CD14-positive monocyte (primary cell): Measurements from ENCODE around the gene IFNA10. TPM values are rescaled to one million over a fixed set of nuclear protein-coding genes. Genes with fewer than 3 reads are reported as not detected.
"Not testable (repeated sequence)": the region's sequence is repeated elsewhere in the genome, so short reads cannot be mapped to it uniquely, and the experiment has no call there.

ENCODE experiments used
- DNase-seq, 3 donors: peaks; one replicate each; pipeline ENCODE4 v3.0.0-alpha.2; 2011 to 2022
- H2AFZ ChIP-seq: 2 replicates; pipeline ENCODE4 v1.6.0; 2012; ENCODE audit warnings: mild to moderate bottlenecking, low read depth, low read length, inconsistent platforms; ENCODE audit not compliant: insufficient read depth, poor library complexity, severe bottlenecking
- H3K27ac ChIP-seq, 2 donors: 1 replicate in 1 of 2; 2 replicates in 1 of 2; pipeline ENCODE4 v1.5.1; 2012 to 2013; ENCODE audit warnings: low read length in 2 of 2, control low read depth in 1 of 2, inconsistent platforms in 1 of 2, low read depth in 1 of 2, mild to moderate bottlenecking in 1 of 2
- H3K27me3 ChIP-seq, 2 donors: one replicate each; pipeline versions ENCODE4 v1.6.0 to v1.6.1; 2011 to 2013; ENCODE audit warnings: low read length in 2 of 2; ENCODE audit not compliant: control insufficient read depth in 2 of 2, insufficient read depth in 2 of 2
- H3K36me3 ChIP-seq, 2 donors: replicated peaks in 1 of 2; 1 replicate in 1 of 2; 2 replicates in 1 of 2; pipeline versions ENCODE4 v1.5.1 to v1.6.1; 2012 to 2013; ENCODE audit warnings: low read length in 2 of 2, control low read depth in 1 of 2, inconsistent platforms in 1 of 2, mild to moderate bottlenecking in 1 of 2; ENCODE audit not compliant: insufficient read depth in 2 of 2, control insufficient read depth in 1 of 2
- H3K4me1 ChIP-seq, 2 donors: 1 replicate in 1 of 2; 2 replicates in 1 of 2; pipeline versions ENCODE4 v1.5.1 to v1.6.1; 2012 to 2013; ENCODE audit warnings: low read length in 2 of 2, control low read depth in 1 of 2, inconsistent platforms in 1 of 2, mild to moderate bottlenecking in 1 of 2, moderate library complexity in 1 of 2; ENCODE audit not compliant: insufficient read depth in 2 of 2, control insufficient read depth in 1 of 2
- H3K4me2 ChIP-seq: replicated peaks from 2 replicates; pipeline ENCODE3; 2012; ENCODE audit warnings: low read length, moderate library complexity, mild to moderate bottlenecking; ENCODE audit not compliant: poor library complexity, severe bottlenecking; ENCODE audit errors: extremely low read depth
- H3K4me3 ChIP-seq, 3 experiments: fragments of 200-600 bp in 1 of 3; sonication (generic) in 1 of 3; replicated peaks in 1 of 3; 1 replicate in 2 of 3; 2 replicates in 1 of 3; pipeline ENCODE4 v1.5.1; 2011 to 2013; ENCODE audit warnings: low read length in 3 of 3, mild to moderate bottlenecking in 3 of 3, control low read depth in 2 of 3, low read depth in 2 of 3, inconsistent platforms in 1 of 3, moderate library complexity in 1 of 3
- H3K79me2 ChIP-seq: 2 replicates; pipeline ENCODE4 v1.6.0; 2012; ENCODE audit warnings: mild to moderate bottlenecking, control low read depth, inconsistent platforms, low read length, moderate library complexity; ENCODE audit not compliant: insufficient read depth
- H3K9ac ChIP-seq: 2 replicates; pipeline ENCODE4 v1.6.0; 2017; ENCODE audit warnings: low read length, mild to moderate bottlenecking; ENCODE audit not compliant: insufficient read depth, poor library complexity, severe bottlenecking
- H3K9me3 ChIP-seq, 2 donors: replicated peaks in 1 of 2; 1 replicate in 1 of 2; 2 replicates in 1 of 2; pipeline versions ENCODE4 v1.5.1 to v1.6.1; 2012 to 2013; ENCODE audit warnings: low read length in 2 of 2, control low read depth in 1 of 2; ENCODE audit not compliant: control insufficient read depth in 1 of 2, insufficient read depth in 1 of 2
- H4K20me1 ChIP-seq: 2 replicates; pipeline ENCODE4 v1.6.0; 2012; ENCODE audit warnings: mild to moderate bottlenecking, low read length, control low read depth, moderate library complexity; ENCODE audit not compliant: insufficient read depth
- H3K27ac Mint-ChIP-seq, 7 donors: one replicate each; pipeline ENCODE4 v1.8.0; 2020; ENCODE audit warnings: mild to moderate bottlenecking in 7 of 7, mixed read lengths in 7 of 7, moderate library complexity in 6 of 7, inconsistent platforms in 2 of 7
- H3K27me3 Mint-ChIP-seq, 3 donors: one replicate each; pipeline ENCODE4 v1.8.0; 2021 to 2022; ENCODE audit warnings: low read depth in 3 of 3, mild to moderate bottlenecking in 3 of 3, mixed read lengths in 3 of 3, moderate library complexity in 3 of 3, inconsistent platforms in 1 of 3
- H3K36me3 Mint-ChIP-seq, 2 donors: one replicate each; pipeline ENCODE4 v1.8.0; 2020; ENCODE audit warnings: mixed read lengths in 2 of 2, inconsistent platforms in 1 of 2, mild to moderate bottlenecking in 1 of 2
- H3K4me1 Mint-ChIP-seq: one replicate; pipeline ENCODE4 v1.8.0; 2020; ENCODE audit warnings: mild to moderate bottlenecking, mixed read lengths
- H3K4me3 Mint-ChIP-seq, 2 donors: one replicate each; pipeline ENCODE4 v1.8.0; 2020; ENCODE audit warnings: mild to moderate bottlenecking in 2 of 2, mixed read lengths in 2 of 2, moderate library complexity in 1 of 2
- H3K9me3 Mint-ChIP-seq, 7 donors: one replicate each; pipeline ENCODE4 v1.8.0; 2020 to 2022; ENCODE audit warnings: mixed read lengths in 7 of 7, mild to moderate bottlenecking in 6 of 7, moderate library complexity in 6 of 7, inconsistent platforms in 2 of 7
- CTCF ChIP-seq: fragments of 200-600 bp; IDR thresholded peaks from one replicate; pipeline ENCODE4 v1.8.0; 2022; ENCODE audit warnings: antibody characterized with exemption, mild to moderate bottlenecking
- WGBS: methylation state at CpG from one replicate; pipeline ENCODE4 v1.1.5; 2013; ENCODE audit warnings: missing lambda C conversion rate; ENCODE audit not compliant: insufficient coverage; 5-methylcytosine and 5-hydroxymethylcytosine counted together
- intact Hi-C, 2 donors: fragments of 100-400 bp; cut with micrococcal nuclease; formaldehyde crosslinking; loops; one replicate each; pipeline versions ENCODE4 v1.15.0 to v1.15.1; 2023
- polyA plus RNA-seq, 3 donors: library from polyadenylated mRNA; depleted of rRNA in 1 of 3; unstranded in 2 of 3; stranded (reverse) in 1 of 3; fragments of 300-500 nt in 2 of 3; fragments of >200 nt in 1 of 3; fragmentation: Illumina TruSeq in 2 of 3; gene quantifications; 1 replicate in 2 of 3; 2 replicates in 1 of 3; pipeline ENCODE4 v1.2.3, GENCODE V29; 2012 to 2021

The IFNA10 gene
- polyA plus RNA-seq, 3 donors: not detected

- H3K4me3 ChIP-seq, H3K9me3 Mint-ChIP-seq, H3K27me3 Mint-ChIP-seq, H3K4me1 ChIP-seq, H3K27ac ChIP-seq, H3K27me3 ChIP-seq, intact Hi-C loops, H3K36me3 Mint-ChIP-seq, H3K36me3 ChIP-seq, H4K20me1 ChIP-seq, H3K9me3 ChIP-seq, H3K79me2 ChIP-seq, H3K9ac ChIP-seq: not testable (repeated sequence)
- Histone ChIP-seq H2AFZ (peak overlapping the region; percentile 50), H3K4me2 (peak overlapping the region; percentile 11)
- H3K27ac Mint-ChIP-seq: peak overlapping the region in 6 of 7 donors; percentile 19 to 88 (median 56)
- WGBS: no CpG with 5 or more reads among the region's 4 CpGs
- H3K4me3 Mint-ChIP-seq: peak overlapping the region in 1 of 2 donors; percentile 51
- H3K4me1 Mint-ChIP-seq: peaks cover 15% of the 10 kb centered on the region
- peak; percentile 32 to 61 (median 59) for DNase-seq
- peak; percentile 68 for TF ChIP-seq CTCF
Observed at GRCh38 chr9:21182810-21183736, 23.9 kb downstream of the IFNA10 start.

GRCh38 chr9:21174671-21175070, 32.3 kb downstream of the IFNA10 start:
- no peak overlapping the region for H3K27ac Mint-ChIP-seq
- TF ChIP-seq CTCF: no peak
- Histone ChIP-seq H3K79me2 (no peaks in the 10 kb centered on the region), H2AFZ (no peak overlapping the region), H3K9ac (no peak overlapping the region), H3K36me3 (no peaks in the 10 kb centered on the region), H4K20me1 (no peaks in the 10 kb centered on the region), H3K4me3 (no peak overlapping the region), H3K27ac (no peak overlapping the region), H3K4me1 (no peaks in the 10 kb centered on the region), H3K27me3 (no peaks in the 10 kb centered on the region), H3K4me2 (no peak overlapping the region), H3K9me3 (no peaks in the 10 kb centered on the region)
- no peaks in the 10 kb centered on the region for H3K36me3 Mint-ChIP-seq
- H3K4me3 Mint-ChIP-seq: no peak overlapping the region
- intact Hi-C loops: no loop called here
- no peaks in the 10 kb centered on the region for H3K9me3 Mint-ChIP-seq
- WGBS: 100% methylated on average over 1 of the region's 2 CpGs
- no peak for DNase-seq
- peaks cover 0 to 1% (median 0%) of the 10 kb centered on the region in 3 donors for H3K27me3 Mint-ChIP-seq
- H3K4me1 Mint-ChIP-seq: peaks cover under 1% of the 10 kb centered on the region
